Right atrium auricular region (tissue), 2 donors: ENCODE measurements around the gene POLR3A. TPM values are rescaled to one million over a fixed set of nuclear protein-coding genes. Genes with fewer than 3 reads are reported as not detected.

Source experiments
- DNase-seq: peaks from one replicate; pipeline ENCODE4 v3.0.0-alpha.2; 2019; ENCODE audit warnings: low spot score
- H3K27ac ChIP-seq, 2 donors: fragments of 200-600 bp; sonication (generic); 1 replicate in 1 of 2; 2 replicates in 1 of 2; pipeline ENCODE4 v1.5.1; 2016 to 2019
- H3K27me3 ChIP-seq, 2 donors: fragments of 200-600 bp; sonication (generic); one replicate each; pipeline versions ENCODE4 v1.5.1 to v1.6.0; 2017 to 2019
- H3K36me3 ChIP-seq: fragments of 200-600 bp; sonication (generic); one replicate; pipeline ENCODE4 v1.5.1; 2016
- H3K4me1 ChIP-seq, 2 donors: fragments of 200-600 bp; sonication (generic); one replicate each; pipeline versions ENCODE4 v1.5.1 to v1.6.0; 2017 to 2019
- H3K4me3 ChIP-seq, 2 donors: fragments of 200-600 bp; sonication (generic); 1 replicate in 1 of 2; 2 replicates in 1 of 2; pipeline ENCODE4 v1.5.1; 2017 to 2019; ENCODE audit warnings: mild to moderate bottlenecking in 1 of 2, moderate library complexity in 1 of 2
- H3K9me3 ChIP-seq, 2 donors: fragments of 200-600 bp; sonication (generic); one replicate each; pipeline ENCODE4 v1.5.1; 2019
- CTCF ChIP-seq, 2 donors: fragments of 200-600 bp; sonication (generic); IDR thresholded peaks; one replicate each; pipeline ENCODE4 v1.5.1; 2019; ENCODE audit warnings: antibody characterized with exemption in 2 of 2
- total RNA-seq, 2 donors: library from RNA; depleted of rRNA; stranded (reverse); fragments of >200 nt; gene quantifications; one replicate each; pipeline ENCODE4 v1.1.0, GENCODE V29; 2016

Gene POLR3A
- total RNA-seq, 2 donors from 2014 or later: 6.9 to 8.2 TPM

GRCh38 chr10:78045237-78045636 is 15.9 kb upstream of the POLR3A start:
- no peaks in the 10 kb centered on the region for H3K9me3 ChIP-seq
- H3K36me3 ChIP-seq: peaks cover 22% of the 10 kb centered on the region

GRCh38 chr10:78044699-78045098 is 15.4 kb upstream of the POLR3A start:
- no peak for TF ChIP-seq CTCF (IDR thresholded peaks at IDR 0.05)
- Histone ChIP-seq H3K4me3 (no peak overlapping the region), H3K27me3 (no peaks in the 10 kb centered on the region), H3K9me3 (no peaks in the 10 kb centered on the region), H3K4me1 (peaks cover 0 to 25% of the 10 kb centered on the region in 2 donors), H3K27ac (no peak overlapping the region), H3K36me3 (peaks cover 27% of the 10 kb centered on the region)
- no peak for DNase-seq

More at GRCh38 chr10:78045237-78045636, 15.9 kb upstream of the POLR3A start:
- no peak for DNase-seq
- no peaks in the 10 kb centered on the region for H3K27me3 ChIP-seq
- H3K4me3 ChIP-seq: no peak overlapping the region
- no peak for TF ChIP-seq CTCF (IDR thresholded peaks at IDR 0.05)
- peaks cover 0 to 25% of the 10 kb centered on the region in 2 donors for H3K4me1 ChIP-seq
- no peak overlapping the region for H3K27ac ChIP-seq

GRCh38 chr10:78044179-78044578 is 14.9 kb upstream of the POLR3A start:
- Histone ChIP-seq H3K4me1 (peaks cover 0 to 25% of the 10 kb centered on the region in 2 donors), H3K27me3 (no peaks in the 10 kb centered on the region), H3K27ac (no peak overlapping the region), H3K9me3 (no peaks in the 10 kb centered on the region), H3K4me3 (no peak overlapping the region), H3K36me3 (peaks cover 32% of the 10 kb centered on the region)
- TF ChIP-seq CTCF (IDR thresholded peaks at IDR 0.05): no peak
- DNase-seq: no peak

- no peak for DNase-seq
- peaks cover 0 to 25% of the 10 kb centered on the region in 2 donors for H3K4me1 ChIP-seq
- peaks cover 47% of the 10 kb centered on the region for H3K36me3 ChIP-seq
- no peaks in the 10 kb centered on the region for H3K27me3 ChIP-seq
- H3K27ac ChIP-seq: no peak overlapping the region
- no peak overlapping the region for H3K4me3 ChIP-seq
- no peaks in the 10 kb centered on the region for H3K9me3 ChIP-seq
- no peak for TF ChIP-seq CTCF (IDR thresholded peaks at IDR 0.05)
These were observed 13.4 kb upstream of the POLR3A start for GRCh38 chr10:78042752-78043104.

- Histone ChIP-seq H3K9me3 (no peaks in the 10 kb centered on the region), H3K27ac (no peak overlapping the region), H3K4me3 (no peak overlapping the region), H3K4me1 (peaks cover 0 to 20% of the 10 kb centered on the region in 2 donors), H3K36me3 (peaks cover 51% of the 10 kb centered on the region), H3K27me3 (no peaks in the 10 kb centered on the region)
- DNase-seq: no peak
- no peak for TF ChIP-seq CTCF (IDR thresholded peaks at IDR 0.05)
These were observed 12.9 kb upstream of the POLR3A start for GRCh38 chr10:78042058-78042751.
